HCT116 (cell line): ENCODE measurements around the gene RGP1.

Experiments used
- CBX3 ChIP-seq: IDR thresholded peaks from 2 replicates; pipeline ENCODE4 v1.6.1; 2012; ENCODE audit warnings: low read depth
- ELF1 ChIP-seq: IDR thresholded peaks from 2 replicates; pipeline ENCODE4 v1.6.1; 2012; ENCODE audit warnings: low read depth, borderline replicate concordance
- POLR2AphosphoS5 ChIP-seq: IDR thresholded peaks from 2 replicates; pipeline ENCODE4 v1.6.1; 2011; ENCODE audit warnings: mild to moderate bottlenecking, low read depth, low read length, moderate library complexity
- RAD21 ChIP-seq: IDR thresholded peaks from 2 replicates; pipeline ENCODE4 v1.6.1; 2012; ENCODE audit warnings: low read depth, mild to moderate bottlenecking
- YY1 ChIP-seq: IDR thresholded peaks from 2 replicates; pipeline ENCODE4 v1.6.1; 2011; ENCODE audit warnings: low read length, low read depth, moderate library complexity, mild to moderate bottlenecking; ENCODE audit not compliant: insufficient replicate concordance; ENCODE audit errors: extremely low read depth
- TF ChIP-seq, protein P1 (sequence below), 3 experiments: fragments of 200-600 bp in 1 of 3; sonication (generic) in 1 of 3; IDR thresholded peaks in 2 of 3; conservative IDR thresholded peaks in 1 of 3; 2 replicates each; pipeline ENCODE4 v1.5.1; 2012 to 2017; ENCODE audit warnings: low read depth in 2 of 3, low read length in 2 of 3, antibody characterized with exemption in 1 of 3, borderline replicate concordance in 1 of 3, control low read depth in 1 of 3, mild to moderate bottlenecking in 1 of 3, mixed read lengths in 1 of 3, mixed run types in 1 of 3, moderate library complexity in 1 of 3; ENCODE audit not compliant: insufficient read depth in 1 of 3
- TF ChIP-seq, protein P2 (sequence below): IDR thresholded peaks from 2 replicates; pipeline ENCODE4 v1.6.1; 2011; ENCODE audit warnings: mild to moderate bottlenecking, low read length, moderate library complexity; ENCODE audit not compliant: insufficient replicate concordance; ENCODE audit errors: extremely low read depth

DNA sequence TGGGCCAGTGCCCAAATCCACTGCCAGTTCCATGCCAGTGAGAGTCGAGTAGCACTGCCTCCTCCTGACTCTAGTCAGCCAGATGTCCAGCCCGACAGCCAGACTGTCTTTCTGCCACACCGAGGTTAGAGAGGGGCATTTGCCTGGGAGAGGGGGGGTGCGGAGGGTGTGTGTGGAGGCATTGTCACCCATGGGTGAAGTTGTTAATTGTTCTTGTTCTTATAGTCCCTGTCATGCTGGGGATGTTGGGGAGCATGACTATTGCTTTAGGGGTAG is 1.1 kb downstream of the RGP1 start:
- no peak for TF ChIP-seq POLR2AphosphoS5
- no peak for TF ChIP-seq ELF1
- no peak for TF ChIP-seq YY1
- TF ChIP-seq, protein P1, sequence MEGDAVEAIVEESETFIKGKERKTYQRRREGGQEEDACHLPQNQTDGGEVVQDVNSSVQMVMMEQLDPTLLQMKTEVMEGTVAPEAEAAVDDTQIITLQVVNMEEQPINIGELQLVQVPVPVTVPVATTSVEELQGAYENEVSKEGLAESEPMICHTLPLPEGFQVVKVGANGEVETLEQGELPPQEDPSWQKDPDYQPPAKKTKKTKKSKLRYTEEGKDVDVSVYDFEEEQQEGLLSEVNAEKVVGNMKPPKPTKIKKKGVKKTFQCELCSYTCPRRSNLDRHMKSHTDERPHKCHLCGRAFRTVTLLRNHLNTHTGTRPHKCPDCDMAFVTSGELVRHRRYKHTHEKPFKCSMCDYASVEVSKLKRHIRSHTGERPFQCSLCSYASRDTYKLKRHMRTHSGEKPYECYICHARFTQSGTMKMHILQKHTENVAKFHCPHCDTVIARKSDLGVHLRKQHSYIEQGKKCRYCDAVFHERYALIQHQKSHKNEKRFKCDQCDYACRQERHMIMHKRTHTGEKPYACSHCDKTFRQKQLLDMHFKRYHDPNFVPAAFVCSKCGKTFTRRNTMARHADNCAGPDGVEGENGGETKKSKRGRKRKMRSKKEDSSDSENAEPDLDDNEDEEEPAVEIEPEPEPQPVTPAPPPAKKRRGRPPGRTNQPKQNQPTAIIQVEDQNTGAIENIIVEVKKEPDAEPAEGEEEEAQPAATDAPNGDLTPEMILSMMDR (IDR thresholded peaks at IDR 0.05 in 2 of 3, conservative IDR thresholded peaks at IDR 0.05 in 1 of 3; ENCODE audit: borderline replicate concordance in 1 of 3, insufficient read depth in 1 of 3, low read depth in 2 of 3, low read length in 2 of 3) = no peak
- TF ChIP-seq, protein P2, sequence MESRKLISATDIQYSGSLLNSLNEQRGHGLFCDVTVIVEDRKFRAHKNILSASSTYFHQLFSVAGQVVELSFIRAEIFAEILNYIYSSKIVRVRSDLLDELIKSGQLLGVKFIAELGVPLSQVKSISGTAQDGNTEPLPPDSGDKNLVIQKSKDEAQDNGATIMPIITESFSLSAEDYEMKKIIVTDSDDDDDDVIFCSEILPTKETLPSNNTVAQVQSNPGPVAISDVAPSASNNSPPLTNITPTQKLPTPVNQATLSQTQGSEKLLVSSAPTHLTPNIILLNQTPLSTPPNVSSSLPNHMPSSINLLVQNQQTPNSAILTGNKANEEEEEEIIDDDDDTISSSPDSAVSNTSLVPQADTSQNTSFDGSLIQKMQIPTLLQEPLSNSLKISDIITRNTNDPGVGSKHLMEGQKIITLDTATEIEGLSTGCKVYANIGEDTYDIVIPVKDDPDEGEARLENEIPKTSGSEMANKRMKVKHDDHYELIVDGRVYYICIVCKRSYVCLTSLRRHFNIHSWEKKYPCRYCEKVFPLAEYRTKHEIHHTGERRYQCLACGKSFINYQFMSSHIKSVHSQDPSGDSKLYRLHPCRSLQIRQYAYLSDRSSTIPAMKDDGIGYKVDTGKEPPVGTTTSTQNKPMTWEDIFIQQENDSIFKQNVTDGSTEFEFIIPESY = no peak
- TF ChIP-seq RAD21 = no peak
- TF ChIP-seq CBX3 = no peak
